Measurements from ENCODE around the gene ZPLD1.

DNA sequence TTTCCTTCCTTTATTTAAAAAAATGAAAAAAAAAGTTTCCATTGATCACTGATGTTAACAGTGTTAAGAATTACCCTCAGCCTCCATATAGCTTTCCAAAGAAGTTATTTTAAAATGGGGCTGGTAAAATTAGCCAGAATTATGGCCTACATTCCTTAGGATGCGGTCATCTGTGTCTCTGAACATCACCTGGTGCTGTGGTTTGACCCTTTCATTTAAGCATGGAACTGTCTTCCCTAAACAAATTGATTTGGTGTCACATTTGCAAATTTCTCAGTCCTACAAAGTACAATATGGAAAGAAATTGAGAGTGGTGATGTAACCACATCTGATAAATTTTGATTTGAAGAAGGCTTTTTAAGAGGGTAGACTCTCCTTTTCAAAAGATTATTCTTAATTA is 40.3 kb upstream of the ZPLD1 start:
- TF ChIP-seq EZH2 (IDR thresholded peaks at IDR 0.05; ENCODE audit: borderline replicate concordance, low read depth, low read length, severe bottlenecking), result no peak
- TF ChIP-seq, protein P1, sequence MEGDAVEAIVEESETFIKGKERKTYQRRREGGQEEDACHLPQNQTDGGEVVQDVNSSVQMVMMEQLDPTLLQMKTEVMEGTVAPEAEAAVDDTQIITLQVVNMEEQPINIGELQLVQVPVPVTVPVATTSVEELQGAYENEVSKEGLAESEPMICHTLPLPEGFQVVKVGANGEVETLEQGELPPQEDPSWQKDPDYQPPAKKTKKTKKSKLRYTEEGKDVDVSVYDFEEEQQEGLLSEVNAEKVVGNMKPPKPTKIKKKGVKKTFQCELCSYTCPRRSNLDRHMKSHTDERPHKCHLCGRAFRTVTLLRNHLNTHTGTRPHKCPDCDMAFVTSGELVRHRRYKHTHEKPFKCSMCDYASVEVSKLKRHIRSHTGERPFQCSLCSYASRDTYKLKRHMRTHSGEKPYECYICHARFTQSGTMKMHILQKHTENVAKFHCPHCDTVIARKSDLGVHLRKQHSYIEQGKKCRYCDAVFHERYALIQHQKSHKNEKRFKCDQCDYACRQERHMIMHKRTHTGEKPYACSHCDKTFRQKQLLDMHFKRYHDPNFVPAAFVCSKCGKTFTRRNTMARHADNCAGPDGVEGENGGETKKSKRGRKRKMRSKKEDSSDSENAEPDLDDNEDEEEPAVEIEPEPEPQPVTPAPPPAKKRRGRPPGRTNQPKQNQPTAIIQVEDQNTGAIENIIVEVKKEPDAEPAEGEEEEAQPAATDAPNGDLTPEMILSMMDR (IDR thresholded peaks at IDR 0.05; ENCODE audit: borderline replicate concordance, extremely low read depth, low read length, poor library complexity, severe bottlenecking), result no peak

Data from DND-41 (cell line).